Muscle layer of duodenum (tissue), 2 donors: ENCODE data around the gene FGF19.

Experiments
- H3K27ac ChIP-seq: one replicate; pipeline ENCODE4 v1.7.0; 2013; ENCODE audit warnings: mild to moderate bottlenecking, low read length
- H3K27me3 ChIP-seq: one replicate; pipeline ENCODE4 v1.7.0; 2013; ENCODE audit warnings: low read depth, mild to moderate bottlenecking, control low read depth, low read length
- H3K36me3 ChIP-seq, 2 donors: one replicate each; pipeline ENCODE4 v1.7.0; 2013; ENCODE audit warnings: low read length in 2 of 2, control low read depth in 1 of 2, mild to moderate bottlenecking in 1 of 2; ENCODE audit not compliant: insufficient read depth in 2 of 2, control insufficient read depth in 1 of 2
- H3K4me1 ChIP-seq, 2 donors: one replicate each; pipeline ENCODE4 v1.7.0; 2013; ENCODE audit warnings: low read length in 2 of 2, mild to moderate bottlenecking in 2 of 2, control low read depth in 1 of 2, moderate library complexity in 1 of 2; ENCODE audit not compliant: insufficient read depth in 2 of 2, control insufficient read depth in 1 of 2
- H3K4me3 ChIP-seq, 2 donors: one replicate each; pipeline ENCODE4 v1.7.0; 2013; ENCODE audit warnings: low read length in 2 of 2, low read depth in 1 of 2, mild to moderate bottlenecking in 1 of 2
- H3K9me3 ChIP-seq, 2 donors: one replicate each; pipeline ENCODE4 v1.7.0; 2013; ENCODE audit warnings: low read length in 2 of 2, control low read depth in 1 of 2, mild to moderate bottlenecking in 1 of 2; ENCODE audit not compliant: control insufficient read depth in 1 of 2
- donor health status: healthy.

The FGF19 gene

GRCh38 chr11:69734367-69734766 is 30.5 kb upstream of the FGF19 start:
- H3K27me3 ChIP-seq, result no peaks in the 10 kb centered on the region
- no peak overlapping the region for H3K27ac ChIP-seq
- no peaks in the 10 kb centered on the region for H3K36me3 ChIP-seq
- no peaks in the 10 kb centered on the region for H3K4me1 ChIP-seq
- no peak overlapping the region for H3K4me3 ChIP-seq
- peaks cover 5 to 23% of the 10 kb centered on the region in 2 donors for H3K9me3 ChIP-seq

- H3K4me1 ChIP-seq, result no peaks in the 10 kb centered on the region
- H3K9me3 ChIP-seq, result peaks cover 0 to 12% of the 10 kb centered on the region in 2 donors
- no peak overlapping the region for H3K27ac ChIP-seq
- H3K36me3 ChIP-seq, result no peaks in the 10 kb centered on the region
- H3K27me3 ChIP-seq, result no peaks in the 10 kb centered on the region
- no peak overlapping the region for H3K4me3 ChIP-seq
Measured at GRCh38 chr11:69732910-69733309, 29.1 kb upstream of the FGF19 start.

GRCh38 chr11:69731110-69731509 is 27.3 kb upstream of the FGF19 start:
- Histone ChIP-seq H3K9me3 (peaks cover 0 to 11% of the 10 kb centered on the region in 2 donors), H3K36me3 (no peaks in the 10 kb centered on the region), H3K4me1 (no peaks in the 10 kb centered on the region), H3K4me3 (no peak overlapping the region), H3K27me3 (no peaks in the 10 kb centered on the region), H3K27ac (no peak overlapping the region)

- Histone ChIP-seq H3K9me3 (peaks cover 0 to 11% of the 10 kb centered on the region in 2 donors), H3K4me1 (no peaks in the 10 kb centered on the region), H3K36me3 (no peaks in the 10 kb centered on the region), H3K4me3 (no peak overlapping the region), H3K27me3 (no peaks in the 10 kb centered on the region), H3K27ac (no peak overlapping the region)
Measured at GRCh38 chr11:69730500-69730899, 26.7 kb upstream of the FGF19 start.

GRCh38 chr11:69729252-69729651 is 25.4 kb upstream of the FGF19 start:
- no peak overlapping the region for H3K27ac ChIP-seq
- H3K27me3 ChIP-seq, result no peaks in the 10 kb centered on the region
- no peak overlapping the region for H3K4me3 ChIP-seq
- H3K36me3 ChIP-seq, result no peaks in the 10 kb centered on the region
- H3K4me1 ChIP-seq, result no peaks in the 10 kb centered on the region
- H3K9me3 ChIP-seq, result peaks cover 0 to 4% of the 10 kb centered on the region in 2 donors

- H3K4me1 ChIP-seq, result no peaks in the 10 kb centered on the region
- no peaks in the 10 kb centered on the region for H3K36me3 ChIP-seq
- H3K27me3 ChIP-seq, result peaks cover 5% of the 10 kb centered on the region
- no peak overlapping the region for H3K27ac ChIP-seq
- no peak overlapping the region for H3K4me3 ChIP-seq
- H3K9me3 ChIP-seq, result no peaks in the 10 kb centered on the region
Measured at GRCh38 chr11:69727266-69727665, 23.4 kb upstream of the FGF19 start.

- Histone ChIP-seq H3K27me3 (peaks cover 8% of the 10 kb centered on the region), H3K27ac (no peak overlapping the region), H3K4me3 (no peak overlapping the region), H3K4me1 (no peaks in the 10 kb centered on the region), H3K9me3 (no peaks in the 10 kb centered on the region), H3K36me3 (no peaks in the 10 kb centered on the region)
Measured at GRCh38 chr11:69726481-69726880, 22.7 kb upstream of the FGF19 start.

GRCh38 chr11:69726019-69726418 is 22.2 kb upstream of the FGF19 start:
- Histone ChIP-seq H3K27ac (no peak overlapping the region), H3K27me3 (peaks cover 11% of the 10 kb centered on the region), H3K4me1 (no peaks in the 10 kb centered on the region), H3K4me3 (no peak overlapping the region), H3K9me3 (no peaks in the 10 kb centered on the region), H3K36me3 (no peaks in the 10 kb centered on the region)

- H3K9me3 ChIP-seq, result no peaks in the 10 kb centered on the region
- H3K27me3 ChIP-seq, result peaks cover 20% of the 10 kb centered on the region
- H3K27ac ChIP-seq, result no peak overlapping the region
- H3K4me1 ChIP-seq, result no peaks in the 10 kb centered on the region
- H3K36me3 ChIP-seq, result no peaks in the 10 kb centered on the region
- H3K4me3 ChIP-seq, result no peak overlapping the region
Measured at GRCh38 chr11:69721745-69722144, 17.9 kb upstream of the FGF19 start.

GRCh38 chr11:69721106-69721505 is 17.3 kb upstream of the FGF19 start:
- Histone ChIP-seq H3K4me1 (no peaks in the 10 kb centered on the region), H3K9me3 (no peaks in the 10 kb centered on the region), H3K27ac (no peak overlapping the region), H3K4me3 (no peak overlapping the region), H3K27me3 (peaks cover 20% of the 10 kb centered on the region), H3K36me3 (no peaks in the 10 kb centered on the region)

- H3K36me3 ChIP-seq, result no peaks in the 10 kb centered on the region
- H3K27me3 ChIP-seq, result peaks cover 20% of the 10 kb centered on the region
- H3K4me3 ChIP-seq, result no peak overlapping the region
- H3K9me3 ChIP-seq, result no peaks in the 10 kb centered on the region
- H3K4me1 ChIP-seq, result no peaks in the 10 kb centered on the region
- H3K27ac ChIP-seq, result no peak overlapping the region
Measured at GRCh38 chr11:69718912-69719311, 15.1 kb upstream of the FGF19 start.

GRCh38 chr11:69718147-69718546 is 14.3 kb upstream of the FGF19 start:
- no peaks in the 10 kb centered on the region for H3K9me3 ChIP-seq
- no peaks in the 10 kb centered on the region for H3K36me3 ChIP-seq
- peaks cover 20% of the 10 kb centered on the region for H3K27me3 ChIP-seq
- no peak overlapping the region for H3K27ac ChIP-seq
- no peaks in the 10 kb centered on the region for H3K4me1 ChIP-seq
- no peak overlapping the region for H3K4me3 ChIP-seq
